Hematopoietic multipotent progenitor cell treated with erythropoietin and hydrocortisone succinate and interleukin-3 and kit ligand, for 17 days (in vitro differentiated cells): ENCODE results near the gene REC8.
"Not testable (repeated sequence)": the region's sequence is repeated elsewhere in the genome, so short reads cannot be mapped to it uniquely, and the experiment has no call there.

Experiments used
- DNase-seq: peaks from one replicate; pipeline ENCODE4 v3.0.0-alpha.2; 2015; ENCODE audit warnings: low spot score

The REC8 gene

DNA sequence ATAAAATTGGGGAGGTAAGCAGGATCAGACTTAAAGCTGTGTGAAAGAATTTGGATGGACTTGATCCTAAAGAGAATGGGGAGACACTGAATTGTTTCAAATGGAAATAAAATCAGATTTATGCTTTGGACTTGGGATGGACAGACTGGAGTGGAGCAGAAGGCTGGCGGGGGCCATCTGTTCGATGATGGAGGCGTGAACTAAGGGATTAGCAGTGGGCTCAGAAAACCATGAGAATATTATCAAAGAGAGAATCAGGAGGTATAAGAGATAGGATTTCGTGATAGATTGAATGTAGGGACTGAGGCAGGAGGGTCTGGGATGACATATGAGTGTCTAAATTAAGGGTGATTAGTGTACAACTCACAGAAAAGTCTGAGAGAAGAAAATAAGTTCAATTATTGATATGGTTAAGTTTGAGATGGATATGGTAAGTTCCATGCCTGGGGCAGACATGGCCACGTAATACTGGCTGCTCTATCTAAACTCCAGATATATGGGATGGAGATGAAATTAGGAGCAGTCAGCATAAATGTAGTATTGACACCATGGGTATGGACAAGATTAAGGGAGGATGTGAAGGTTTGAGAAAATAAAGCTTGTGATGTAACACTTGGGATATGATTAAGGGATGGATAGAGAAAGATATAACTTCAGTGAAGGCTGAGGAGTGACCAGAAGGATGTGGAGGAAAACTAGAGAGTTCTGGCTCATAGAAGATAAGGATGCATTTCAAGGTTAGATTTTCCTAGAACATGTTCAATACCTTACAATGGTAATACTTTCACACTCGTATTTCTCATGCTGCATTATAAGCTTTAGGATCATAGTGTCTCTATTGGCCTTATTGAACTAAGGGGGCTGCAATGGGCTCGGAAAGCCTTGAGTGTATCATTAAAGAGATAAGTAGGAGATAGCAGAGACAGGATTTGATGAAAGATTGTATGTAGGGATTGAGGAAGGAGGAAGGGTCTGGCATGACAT, 32.6 kb downstream of the REC8 start:
- no peak for DNase-seq

DNA sequence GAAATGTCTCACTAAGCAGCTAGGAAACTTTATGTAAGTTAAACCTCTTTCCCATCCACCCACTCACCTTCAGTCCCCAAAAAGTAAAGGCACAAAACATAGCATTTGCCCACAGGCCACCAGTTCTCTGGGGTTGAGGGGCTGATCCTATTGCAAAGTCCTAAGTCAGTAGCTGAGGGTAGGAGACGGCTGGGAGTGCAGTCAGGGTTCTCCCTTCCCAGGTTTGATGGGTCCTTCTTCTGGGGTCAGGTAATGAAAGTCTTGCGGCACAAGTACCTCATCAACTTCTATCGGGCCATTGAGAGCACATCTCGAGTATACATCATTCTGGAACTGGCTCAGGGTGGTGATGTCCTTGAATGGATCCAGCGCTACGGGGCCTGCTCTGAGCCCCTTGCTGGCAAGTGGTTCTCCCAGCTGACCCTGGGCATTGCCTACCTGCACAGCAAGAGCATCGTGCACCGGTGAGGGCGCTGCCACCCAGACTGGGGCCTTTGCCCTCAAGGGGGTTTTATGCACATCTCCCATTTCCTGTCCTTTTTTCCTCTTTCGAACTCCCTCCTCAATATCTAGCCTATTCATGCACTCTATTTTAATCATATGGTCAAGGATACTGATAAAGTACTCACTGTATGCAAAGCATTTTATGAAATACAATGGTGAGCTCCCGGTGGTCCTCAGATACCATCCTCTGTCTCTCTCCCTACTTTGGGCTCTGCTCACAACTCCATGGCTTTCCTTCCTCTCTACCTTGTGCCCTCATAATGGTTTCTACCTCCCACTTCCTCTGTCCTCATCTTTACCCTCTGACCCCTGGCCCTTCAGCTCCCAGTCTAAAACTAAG, 34.6 kb downstream of the REC8 start:
- no peak for DNase-seq

DNA sequence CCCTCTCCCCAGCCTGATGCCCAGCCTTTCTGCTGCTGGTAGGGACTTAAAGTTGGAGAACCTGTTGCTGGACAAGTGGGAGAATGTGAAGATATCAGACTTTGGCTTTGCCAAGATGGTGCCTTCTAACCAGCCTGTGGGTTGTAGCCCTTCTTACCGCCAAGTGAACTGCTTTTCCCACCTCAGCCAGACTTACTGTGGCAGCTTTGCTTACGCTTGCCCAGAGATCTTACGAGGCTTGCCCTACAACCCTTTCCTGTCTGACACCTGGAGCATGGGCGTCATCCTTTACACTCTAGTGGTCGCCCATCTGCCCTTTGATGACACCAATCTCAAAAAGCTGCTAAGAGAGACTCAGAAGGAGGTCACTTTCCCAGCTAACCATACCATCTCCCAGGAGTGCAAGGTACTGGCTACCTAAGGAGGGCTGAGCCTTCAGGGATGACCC, 35.2 kb downstream of the REC8 start:
- no peak for DNase-seq

DNA sequence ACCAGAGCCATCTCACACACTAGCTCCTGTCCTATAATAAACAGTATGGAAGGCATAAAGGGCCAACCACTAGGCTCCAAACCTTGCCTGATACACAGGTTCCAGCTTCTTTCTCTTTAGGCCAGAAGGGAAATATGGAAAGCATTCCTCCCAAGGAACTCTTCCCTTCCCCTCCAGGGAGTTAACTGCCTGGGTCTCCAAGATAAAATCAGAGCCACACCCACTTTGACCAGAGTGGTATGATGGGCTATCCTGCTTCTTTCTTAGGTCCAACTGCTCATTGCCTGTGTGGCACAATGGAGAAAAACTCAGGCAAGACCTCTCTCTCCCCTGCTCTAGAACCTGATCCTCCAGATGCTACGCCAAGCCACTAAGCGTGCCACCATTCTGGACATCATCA, 35.7 kb downstream of the REC8 start:
- DNase-seq = no peak

DNA sequence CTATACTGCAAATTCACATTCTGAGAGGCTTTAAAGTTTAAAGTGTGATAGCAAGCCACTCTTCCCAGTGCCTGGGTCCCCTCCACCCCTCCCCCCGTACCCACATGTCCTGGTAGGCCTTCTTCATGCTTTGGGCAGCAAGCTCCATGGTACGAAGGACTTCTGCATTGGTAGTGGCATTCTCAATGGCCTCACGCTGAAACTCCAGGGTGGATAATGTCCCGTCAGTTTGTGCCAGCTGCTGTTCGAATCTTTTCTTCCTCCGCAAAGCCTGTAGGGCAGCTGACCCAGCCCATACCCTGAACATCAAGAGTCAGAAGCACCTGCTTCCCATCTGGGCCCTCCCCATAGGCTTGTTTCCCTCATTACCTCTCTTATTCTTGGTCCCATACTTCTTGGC, 39.4 kb downstream of the REC8 start:
- no peak for DNase-seq

DNA sequence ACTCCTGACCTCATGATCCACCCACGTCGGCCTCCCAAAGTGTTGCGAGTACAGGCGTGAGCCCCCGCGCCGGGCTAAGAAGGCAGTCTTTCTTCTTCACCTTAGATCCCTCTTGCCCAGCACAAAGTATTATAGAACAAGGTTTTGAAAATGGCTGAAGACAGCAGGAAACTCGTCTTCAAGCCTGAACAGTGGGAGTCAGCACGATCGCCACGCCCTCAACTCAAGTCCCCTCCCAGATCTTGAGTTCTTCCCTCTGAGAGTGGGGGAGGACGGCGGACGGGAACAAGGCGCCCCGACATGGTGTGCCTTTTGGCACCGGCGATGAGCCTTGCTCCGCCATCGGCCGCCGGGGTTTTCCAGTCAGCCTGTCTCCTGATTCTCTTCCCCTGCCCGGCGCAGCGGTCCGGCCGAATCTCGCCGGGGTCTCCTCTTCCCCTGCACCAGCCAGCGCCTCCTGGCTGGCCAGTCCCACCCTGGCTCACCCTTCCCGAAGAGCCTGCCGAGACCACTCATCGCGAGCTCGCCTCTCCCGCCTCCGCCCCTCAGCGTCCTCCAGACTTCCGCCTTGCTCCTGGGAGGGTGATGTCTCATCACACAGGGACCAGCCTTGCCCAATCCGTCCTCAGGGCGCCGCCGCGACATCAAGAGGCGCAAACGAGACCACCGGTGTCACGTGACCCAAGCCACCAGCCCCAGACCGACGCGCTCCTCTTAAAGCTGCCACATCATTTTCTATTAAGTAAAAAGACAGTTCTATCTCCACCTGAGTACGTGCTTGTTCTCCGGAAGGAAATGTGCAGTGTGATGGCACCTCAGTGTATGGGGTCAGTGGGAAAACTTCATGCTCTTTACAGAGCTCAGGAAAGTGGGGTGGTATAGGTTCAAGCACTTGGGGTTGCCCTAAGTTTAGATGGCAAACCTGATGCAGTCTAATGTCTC, 41.3 kb downstream of the REC8 start, which contains the start of gene CHMP4A:
TSS of gene CHMP4A (minus strand) at position 565 of the 942 bp plus-strand sequence. CDS start at position 516, 49 bp downstream.
- peak; percentile 84 for DNase-seq

DNA sequence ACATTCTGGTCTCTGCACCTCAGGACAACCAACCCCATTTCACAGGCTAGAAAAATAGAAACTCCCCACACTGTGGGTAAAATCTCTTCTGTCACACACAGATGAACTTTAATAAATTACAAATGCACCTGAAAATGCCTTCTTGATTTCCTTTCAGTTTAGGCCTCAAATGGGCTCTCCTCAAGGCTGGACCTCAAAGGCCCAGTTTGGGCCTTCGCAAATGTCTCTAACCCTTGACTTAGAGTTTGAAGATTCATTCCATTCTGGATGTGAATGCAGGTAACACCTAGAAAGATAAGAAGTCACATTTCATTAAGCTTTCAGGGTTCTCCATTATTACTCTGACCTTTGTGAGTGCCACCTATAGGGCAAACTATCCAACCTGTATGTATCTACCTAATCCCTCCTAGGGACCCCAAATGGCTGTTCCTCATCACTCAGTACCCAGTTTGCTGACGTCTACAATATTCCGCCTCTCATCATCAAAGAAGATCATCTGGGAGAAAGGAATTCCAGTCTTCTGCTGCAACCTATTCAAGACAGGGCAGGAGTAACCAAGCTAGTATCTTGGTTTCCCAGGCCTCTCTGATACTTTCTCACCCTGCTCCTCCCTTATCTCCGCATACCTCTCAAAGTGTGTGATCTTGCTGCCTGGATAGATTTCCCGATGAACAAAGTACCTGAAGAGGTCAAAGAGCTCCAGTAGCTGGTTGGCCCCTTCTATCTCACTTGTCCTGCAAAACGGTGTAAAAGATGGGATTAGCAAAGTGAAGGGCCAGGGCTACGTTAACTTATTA, 42.2 kb downstream of the REC8 start:
- DNase-seq = no peak

DNA sequence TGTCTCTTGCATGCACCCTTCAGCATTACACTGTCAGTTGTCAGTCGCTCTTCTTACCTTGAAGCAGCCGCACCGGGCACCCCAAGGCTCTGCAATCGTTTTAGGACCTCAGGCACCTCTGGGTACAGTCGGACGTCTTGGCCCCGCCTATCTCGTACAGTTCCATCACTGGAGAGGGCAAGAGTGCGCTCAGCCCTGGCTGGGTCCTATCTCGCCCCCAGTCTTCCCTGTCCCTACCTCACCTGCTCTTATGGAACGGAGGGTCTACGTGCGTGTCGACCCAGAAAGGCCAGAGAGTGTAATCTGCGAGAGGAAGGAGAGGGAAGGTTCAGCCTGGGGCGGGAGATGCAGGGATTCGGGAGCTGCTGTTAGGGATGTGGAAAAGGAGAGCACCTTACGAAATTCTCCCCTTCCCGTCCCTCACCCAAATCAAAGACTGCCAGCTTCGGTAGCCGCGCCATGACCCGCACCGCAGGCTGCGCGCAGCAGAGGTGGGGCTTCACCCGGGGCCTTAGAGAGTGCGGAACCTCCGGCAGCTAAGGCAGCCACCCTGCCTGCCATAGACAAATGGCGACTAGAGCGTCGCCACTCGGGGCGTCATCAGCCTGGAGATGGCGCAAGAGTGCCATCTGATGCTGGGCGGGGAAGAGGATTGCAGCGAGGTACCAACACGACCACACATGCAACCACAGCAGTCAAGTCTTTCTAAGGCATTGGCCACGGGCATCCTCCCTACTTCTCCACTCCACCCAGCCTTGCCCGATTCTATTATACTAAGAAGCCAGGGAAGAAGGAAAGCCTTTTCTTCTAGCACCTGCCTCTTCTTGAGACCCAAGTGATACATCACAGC, 43.8 kb downstream of the REC8 start, which contains the start of gene MDP1:
TSS of gene MDP1 (minus strand) at position 572 of the 850 bp plus-strand sequence. CDS start at position 461, 111 bp downstream.
- DNase-seq = peak; percentile 91

DNA sequence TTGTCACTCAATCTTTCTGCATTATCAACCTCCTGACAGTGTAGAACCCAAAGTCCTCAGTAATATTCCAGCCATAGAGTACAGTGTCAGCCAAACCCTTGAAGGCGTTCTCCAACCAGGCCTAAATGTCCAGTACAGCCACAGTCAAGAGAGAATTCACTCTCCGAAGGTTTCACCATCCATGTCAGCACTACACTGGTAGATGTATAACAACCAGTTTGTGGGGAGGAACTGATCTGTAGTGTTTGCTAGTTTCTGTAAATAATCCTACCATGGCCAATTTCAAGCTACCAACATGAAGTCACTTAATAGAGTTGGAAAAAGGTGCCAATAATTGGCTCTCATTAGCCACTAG, 44.4 kb downstream of the REC8 start:
- no peak for DNase-seq

DNA sequence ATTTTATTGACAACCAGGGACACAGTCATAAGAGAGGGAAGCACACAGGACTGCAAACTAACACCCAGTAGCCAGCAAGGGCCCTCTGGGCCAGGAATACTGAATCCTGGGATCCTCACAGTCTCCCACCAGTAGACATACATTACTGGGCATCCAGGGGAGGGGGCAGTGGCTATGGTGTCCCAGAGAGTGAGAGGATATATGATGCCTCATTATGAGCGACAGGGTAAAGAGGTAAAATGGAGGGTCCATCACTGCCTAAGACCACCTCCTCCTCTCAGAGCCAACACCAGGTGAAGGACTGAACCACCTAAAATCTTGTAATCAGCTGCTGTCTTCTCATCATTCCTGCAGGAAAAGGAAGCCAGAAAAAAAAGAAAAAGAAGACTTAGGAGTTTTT, 45.0 kb downstream of the REC8 start:
- not testable (repeated sequence) for DNase-seq

DNA sequence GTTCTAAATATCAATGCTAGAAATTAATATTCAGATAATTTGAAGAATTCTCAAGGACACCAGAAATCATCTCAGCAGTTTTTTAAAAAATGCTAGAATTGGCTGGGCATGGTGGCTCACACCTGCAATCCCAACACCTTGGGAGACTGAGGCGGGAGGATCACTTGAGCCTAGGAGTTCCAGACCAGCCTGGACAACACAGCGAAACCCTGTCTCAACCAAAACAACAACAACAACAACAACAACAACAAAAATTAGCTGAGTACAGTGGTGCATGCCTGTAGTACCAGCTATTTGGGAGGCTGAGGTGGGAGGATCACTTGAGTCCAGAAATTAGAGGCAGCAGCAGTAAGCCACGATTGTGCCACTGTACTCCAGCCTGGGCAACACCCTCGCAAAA, 47.2 kb downstream of the REC8 start:
- DNase-seq = no peak

DNA sequence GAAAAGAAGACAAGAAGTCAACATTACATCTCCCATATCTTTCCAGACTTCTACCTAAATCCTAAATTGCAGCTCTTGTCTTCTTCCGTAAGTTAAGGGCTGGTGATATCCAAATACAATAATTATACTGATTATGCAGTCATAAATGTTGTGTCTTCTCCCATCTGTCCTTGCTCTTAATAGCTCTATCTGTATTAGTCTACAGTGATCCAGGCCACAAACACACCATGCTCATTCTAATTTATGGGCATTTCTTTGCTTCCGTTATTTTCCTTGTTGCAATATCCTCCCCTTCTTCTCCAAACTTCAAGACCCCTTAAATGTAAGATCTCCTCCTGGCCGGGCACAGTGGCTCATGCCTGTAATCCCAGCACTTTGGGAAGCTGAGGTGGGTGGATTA, 47.6 kb downstream of the REC8 start:
- no peak for DNase-seq

DNA sequence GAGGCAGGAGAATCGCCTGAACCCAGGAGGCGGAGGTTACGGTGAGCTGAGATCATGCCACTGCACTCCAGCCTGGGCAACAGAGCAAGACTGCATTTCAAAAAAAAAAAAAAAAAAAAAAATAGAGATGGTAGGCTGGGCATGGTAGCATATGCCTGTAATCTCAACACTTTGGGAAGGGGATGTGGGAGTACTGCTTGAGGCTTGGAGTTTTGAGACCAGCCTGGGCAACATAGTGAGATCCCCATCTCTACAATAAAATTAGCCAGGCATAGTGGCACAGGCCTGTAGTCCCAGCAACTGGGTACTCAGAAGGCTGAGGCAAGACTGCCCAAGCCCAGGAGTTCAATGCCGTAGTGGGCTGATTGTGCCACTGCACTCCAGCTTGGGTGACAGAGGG, 51.1 kb downstream of the REC8 start:
- not testable (repeated sequence) for DNase-seq

DNA sequence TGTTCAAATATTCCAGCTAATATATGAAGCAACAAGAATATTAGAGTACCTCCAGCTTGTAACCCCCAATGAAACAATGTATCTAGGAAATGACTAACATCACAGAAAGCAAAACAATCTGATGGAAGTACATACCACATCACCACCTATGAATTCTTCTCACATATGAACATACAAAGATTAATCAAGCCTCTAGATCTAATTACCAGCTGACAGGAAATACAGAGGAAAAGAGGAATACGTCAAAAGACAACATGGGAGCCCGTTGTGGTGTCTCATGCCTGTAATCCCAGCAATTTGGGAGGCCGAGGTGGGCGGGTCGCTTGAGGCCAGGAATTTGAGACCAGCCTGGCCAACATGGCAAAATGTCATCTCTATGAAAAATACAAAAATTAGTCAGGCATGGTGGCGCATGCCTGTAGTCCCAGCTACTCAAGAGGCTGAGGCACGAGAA, 52.8 kb downstream of the REC8 start:
- no peak for DNase-seq

DNA sequence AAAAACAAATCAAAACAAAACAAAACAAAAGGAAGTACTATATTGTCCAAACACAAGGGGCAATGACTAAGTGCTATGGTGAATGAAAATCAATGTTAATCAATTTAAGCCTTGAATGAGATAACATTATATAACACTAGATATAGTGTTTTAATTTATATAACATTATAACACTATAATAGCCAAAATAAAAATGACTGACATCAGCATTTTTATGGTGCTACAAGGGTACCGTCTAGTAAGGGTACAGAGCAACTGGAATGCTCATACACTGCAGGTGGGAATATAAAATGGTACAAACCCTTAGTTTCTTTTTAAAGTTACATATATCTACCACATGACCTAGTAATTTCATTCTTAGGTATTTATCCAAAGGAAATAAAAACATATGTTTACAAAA, 54.6 kb downstream of the REC8 start:
- no peak for DNase-seq

DNA sequence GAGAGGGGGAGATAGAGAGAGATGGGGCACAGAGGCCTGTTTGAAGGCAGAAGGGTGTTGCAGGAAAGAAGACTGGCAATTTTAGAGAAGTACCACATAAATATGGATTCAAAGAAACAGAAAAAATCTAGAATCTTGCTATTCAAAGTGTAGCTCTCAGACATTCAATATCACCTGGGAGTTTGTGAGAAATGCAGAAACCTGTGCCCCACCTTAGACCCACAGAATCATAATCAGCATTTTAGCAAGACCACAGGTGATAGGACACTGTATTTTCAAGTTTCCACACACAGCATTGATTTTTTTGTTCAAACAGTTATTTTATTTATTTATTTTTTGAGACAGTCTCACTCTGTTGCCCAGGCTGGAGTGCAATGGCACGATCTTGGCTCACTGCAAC, 57.0 kb downstream of the REC8 start:
- no peak for DNase-seq
